Ramos (cell line): ENCODE results near the gene RALGAPA1.

Source experiments
- in situ Hi-C: fragments of 300-500 bp; cut with MboI; formaldehyde crosslinking; loops from one replicate; pipeline ENCODE4 v1.14.3; 2022; ENCODE audit warnings: low sequenced_read_pairs; ENCODE audit not compliant: unreplicated experiment

The RALGAPA1 gene

DNA sequence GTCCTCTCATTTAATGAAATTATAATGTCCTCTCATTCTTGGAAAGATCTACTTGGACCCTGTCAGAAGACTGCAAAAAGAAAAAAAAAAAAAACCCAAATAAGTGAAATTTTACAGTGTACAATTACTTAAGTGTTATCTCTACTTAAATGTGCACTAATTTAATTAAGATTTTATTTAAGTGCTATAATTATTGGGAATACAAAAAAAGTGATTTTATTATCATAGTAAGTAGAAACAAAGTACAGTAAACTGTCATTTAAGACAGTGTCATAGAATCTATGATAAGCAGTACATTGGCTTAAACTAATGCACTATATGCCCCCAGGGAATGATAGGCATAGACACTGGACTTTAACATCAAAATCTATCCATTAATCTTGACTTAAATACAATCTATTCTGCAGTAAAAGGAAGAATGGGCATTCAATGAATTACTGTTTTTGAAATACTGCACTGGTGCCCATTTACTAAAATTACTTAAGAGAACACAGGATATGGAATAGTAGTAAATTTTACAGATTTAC is 251.8 kb downstream of the RALGAPA1 start:
- in situ Hi-C loops = no loop called here

DNA sequence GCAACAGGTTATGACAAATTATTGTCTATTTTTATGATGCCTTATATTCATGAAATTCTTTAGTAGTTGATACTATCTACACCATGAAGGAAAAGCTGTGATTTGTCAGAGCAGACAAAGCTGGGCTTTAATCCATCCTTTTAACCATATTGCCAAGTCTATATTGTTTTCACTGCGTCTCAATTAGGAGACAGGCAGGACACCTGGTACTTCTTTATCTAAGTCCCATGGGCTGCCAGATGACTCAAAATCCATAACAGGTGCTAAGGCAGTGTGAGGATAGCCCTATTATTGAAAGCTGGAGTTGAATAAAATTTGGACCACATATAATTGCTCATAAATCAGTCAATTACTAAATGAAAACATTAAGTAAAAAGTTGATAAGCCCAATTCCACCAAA is 252.5 kb downstream of the RALGAPA1 start:
- in situ Hi-C loops = no loop called here

DNA sequence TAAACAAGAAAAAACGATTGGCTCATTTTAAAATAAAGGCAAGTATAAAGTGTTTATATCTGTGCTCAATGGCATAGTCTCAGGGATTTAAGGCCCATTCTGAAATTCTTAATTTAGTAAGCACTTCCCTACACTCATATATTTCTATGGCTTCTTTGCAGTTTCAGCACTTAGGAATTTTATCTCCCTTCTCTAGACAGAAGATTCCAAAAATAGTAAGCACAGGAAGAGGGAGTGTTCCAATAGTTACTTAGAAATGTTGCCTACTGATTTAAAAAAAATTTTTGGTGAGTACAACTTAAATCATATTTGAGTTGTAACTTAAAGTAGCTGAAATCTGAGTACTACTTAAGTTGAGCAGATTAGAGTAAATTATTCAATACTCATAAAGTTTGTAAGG is 255.3 kb downstream of the RALGAPA1 start:
- in situ Hi-C loops = no loop called here

DNA sequence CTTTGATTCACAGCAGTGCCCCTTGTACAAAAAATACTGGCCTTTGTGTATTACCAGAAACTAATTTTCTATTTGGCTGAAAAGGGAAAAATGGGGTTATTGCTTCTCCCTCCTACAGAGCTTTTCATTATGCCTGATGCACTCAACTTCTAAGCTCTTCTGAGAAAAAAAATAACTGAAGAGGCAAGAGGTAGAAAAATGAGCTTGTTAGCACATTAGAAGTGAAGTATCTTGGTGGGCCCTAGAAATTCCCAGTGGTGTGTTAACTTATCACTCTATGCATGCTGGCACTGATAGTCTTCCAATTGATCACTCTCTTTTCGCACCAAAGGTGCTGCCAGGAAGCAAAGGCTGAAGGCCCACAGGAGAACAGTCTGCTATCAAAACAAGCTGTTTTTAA is 258.0 kb downstream of the RALGAPA1 start:
- in situ Hi-C loops = no loop called here

DNA sequence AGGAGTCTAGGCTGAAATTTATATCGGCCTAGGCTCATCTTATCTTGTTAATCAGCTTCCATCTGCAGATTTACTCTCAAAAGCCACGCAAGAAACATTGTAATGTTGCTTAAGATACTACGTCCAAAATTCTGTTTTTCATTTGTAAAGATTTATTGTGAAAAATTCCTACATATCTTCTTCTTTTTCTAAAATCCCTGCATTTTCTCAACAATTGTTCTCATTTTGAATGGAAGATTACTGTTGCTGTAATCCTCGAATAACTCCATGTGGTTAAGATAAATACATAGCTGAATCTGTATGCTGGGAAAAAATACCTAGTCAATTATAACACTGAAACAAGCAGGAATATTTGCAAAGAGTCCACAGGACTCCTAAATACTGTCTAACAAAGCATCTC is 259.5 kb downstream of the RALGAPA1 start:
- in situ Hi-C loops = no loop called here

DNA sequence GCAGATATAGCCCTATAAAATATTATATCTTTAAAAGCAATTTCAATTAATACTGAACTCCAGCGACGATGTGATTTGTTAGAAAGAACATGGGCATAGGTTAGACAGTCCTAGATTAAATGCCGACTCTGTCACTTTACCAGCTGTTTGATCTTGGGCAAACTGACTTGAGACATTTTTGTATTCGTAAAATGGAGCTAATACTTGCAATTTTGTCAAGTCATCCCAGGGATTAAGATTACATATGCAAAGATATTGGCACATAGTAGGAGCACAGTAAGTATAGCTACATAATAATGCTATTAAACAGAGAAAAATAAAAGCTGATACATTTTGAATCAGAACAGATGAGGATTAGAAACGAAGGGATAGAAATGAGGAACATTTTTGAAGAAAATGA is 266.1 kb downstream of the RALGAPA1 start:
- in situ Hi-C loops = no loop called here

DNA sequence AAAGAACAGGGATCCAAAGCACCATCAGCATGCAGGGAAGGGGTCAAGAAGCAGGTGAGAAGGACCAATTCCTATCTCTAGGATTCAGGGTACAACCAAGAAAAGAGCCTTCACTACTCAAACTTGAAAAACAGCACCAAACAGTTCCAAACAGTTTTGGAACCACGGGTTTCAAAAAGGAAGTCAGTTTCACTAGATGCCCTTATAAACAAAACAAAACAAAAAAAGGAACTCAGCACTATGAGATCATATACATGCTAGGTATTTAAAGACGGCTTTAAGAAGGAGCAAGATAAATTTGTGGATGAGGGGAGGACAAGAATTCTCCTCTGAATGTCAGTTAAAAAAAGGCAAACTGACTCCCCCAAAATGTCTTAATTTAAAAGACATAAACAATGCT is 269.1 kb downstream of the RALGAPA1 start:
- in situ Hi-C loops = no loop called here

DNA sequence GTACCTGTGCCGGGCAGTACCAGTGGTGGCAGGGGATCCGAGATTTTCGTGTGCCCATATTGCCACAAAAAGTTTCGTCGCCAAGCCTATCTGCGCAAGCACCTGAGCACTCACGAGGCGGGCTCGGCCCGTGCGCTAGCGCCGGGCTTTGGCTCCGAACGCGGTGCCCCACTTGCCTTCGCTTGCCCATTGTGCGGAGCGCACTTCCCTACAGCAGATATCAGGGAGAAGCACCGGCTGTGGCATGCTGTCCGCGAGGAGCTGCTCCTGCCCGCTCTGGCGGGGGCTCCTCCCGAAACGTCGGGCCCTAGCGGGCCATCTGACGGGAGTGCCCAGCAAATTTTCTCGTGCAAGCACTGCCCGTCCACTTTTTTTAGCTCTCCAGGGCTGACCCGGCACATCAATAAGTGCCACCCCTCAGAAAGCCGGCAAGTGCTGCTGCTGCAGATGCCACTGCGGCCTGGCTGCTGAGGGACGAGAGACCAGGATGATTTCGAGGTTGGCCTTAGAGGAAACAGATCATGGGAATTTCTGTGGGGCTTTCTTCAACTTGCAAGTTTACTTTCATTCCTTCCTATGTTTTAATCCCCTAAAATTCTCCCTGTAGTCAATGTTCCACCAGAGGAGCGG is 273.5 kb downstream of the RALGAPA1 start:
- in situ Hi-C loops = no loop called here

DNA sequence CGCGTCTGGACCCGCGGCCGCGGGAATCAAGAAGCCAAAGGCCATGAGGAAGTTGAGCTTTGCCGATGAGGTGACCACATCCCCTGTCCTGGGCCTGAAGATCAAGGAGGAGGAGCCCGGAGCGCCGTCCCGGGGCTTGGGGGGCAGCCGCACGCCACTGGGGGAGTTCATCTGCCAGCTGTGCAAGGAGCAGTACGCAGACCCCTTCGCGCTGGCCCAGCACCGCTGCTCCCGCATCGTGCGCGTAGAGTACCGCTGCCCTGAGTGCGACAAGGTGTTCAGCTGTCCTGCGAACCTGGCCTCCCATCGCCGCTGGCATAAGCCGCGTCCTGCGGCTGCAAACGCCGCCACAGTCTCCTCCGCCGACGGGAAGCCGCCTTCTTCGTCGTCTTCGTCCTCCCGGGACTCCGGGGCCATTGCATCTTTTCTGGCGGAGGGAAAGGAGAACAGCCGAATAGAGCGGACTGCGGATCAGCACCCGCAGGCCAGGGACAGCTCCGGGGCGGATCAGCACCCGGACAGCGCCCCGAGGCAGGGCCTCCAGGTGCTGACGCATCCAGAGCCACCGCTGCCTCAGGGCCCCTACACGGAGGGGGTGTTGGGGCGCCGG is 274.1 kb downstream of the RALGAPA1 start:
- in situ Hi-C loops = no loop called here

DNA sequence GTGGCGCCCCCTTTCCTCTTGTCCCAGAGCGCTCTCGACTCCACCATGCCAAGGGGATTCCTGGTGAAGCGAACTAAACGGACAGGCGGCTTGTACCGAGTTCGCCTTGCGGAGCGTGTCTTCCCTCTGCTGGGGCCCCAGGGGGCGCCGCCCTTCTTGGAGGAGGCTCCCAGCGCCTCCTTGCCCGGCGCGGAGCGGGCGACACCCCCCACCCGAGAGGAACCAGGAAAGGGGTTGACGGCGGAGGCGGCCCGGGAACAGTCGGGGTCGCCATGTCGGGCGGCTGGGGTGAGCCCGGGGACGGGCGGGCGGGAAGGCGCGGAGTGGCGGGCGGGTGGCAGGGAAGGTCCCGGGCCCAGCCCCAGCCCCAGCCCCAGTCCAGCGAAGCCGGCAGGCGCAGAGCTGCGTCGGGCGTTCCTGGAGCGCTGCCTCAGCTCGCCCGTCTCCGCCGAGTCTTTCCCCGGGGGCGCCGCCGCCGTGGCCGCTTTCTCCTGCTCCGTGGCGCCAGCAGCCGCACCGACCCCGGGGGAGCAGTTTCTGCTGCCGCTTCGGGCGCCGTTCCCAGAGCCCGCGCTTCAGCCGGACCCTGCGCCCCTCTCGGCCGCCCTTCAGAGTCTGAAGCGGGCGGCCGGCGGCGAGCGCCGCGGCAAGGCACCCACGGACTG is 274.8 kb downstream of the RALGAPA1 start:
- in situ Hi-C loops = no loop called here

DNA sequence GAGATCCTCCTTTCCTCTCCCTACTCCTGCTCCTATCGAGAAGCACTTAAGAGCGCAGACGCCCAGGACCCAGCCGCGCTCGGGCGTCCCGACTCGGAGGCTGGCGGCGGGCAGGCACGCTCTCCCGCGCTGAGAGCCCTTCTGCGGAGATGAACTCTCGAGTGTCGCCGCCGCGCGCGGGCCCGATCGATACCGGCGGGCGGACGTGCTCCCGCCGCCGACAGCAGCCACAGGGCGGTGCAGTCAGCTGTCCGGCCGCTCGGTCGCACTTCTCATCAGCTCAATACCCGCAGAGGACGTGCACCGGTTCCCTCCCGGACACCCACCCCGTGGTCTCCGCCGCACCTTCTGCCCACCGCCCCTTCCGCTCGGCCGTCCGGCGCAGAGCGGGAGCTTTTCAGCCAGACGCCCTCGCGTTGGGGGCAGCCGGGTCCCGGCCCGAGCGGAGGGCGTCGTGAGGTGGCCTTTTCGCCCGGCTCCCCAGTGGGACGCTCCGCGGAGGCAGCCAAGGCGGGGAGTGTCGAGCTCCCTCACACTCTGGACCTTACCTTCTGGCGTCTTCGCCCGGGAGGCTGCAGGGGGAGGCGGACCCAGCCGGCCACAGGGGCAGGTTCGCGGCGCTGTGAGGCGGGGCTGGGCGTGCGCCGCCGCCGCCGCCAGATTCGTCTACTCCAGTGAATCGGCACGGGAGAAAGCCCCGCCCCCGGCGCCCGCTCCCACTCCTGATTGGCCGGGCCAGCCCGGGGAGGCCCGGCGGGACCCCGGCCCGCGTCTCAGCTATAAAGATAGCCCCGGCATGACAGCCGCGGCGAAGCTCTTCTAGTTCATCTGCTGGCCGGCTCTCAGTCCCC is 275.5 kb downstream of the RALGAPA1 start, which contains the start of gene INSM2:
INSM2 (plus strand) TSS at position 808 of the 851 bp plus-strand sequence. CDS start 89 bp downstream, outside the sequence.
- in situ Hi-C loops = no loop called here

DNA sequence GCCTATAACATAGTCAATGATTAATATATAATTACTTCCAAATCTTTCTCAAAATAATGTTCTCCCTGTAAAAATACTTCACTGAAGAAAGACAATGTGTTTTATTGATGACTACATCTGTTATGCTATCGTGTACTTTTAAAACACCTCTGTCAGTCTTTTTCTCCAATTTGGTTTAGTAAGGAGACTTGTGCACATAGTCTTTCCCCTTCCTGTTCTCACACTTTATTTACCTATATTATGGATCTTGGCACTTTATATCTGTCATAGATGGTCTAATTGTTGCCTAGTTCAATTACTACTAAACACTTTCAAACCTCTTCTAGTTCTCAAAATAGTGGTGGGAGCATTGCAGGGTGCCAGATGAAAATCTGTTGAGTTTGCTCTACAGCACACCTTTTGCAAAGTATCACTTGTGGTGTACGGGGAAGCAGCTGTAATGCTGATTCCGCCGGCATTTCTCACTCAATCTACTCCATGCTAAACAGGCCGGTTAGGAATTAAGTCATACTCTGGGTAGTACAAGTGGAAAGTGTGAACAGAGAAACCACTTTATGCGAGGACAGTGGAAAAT is 276.2 kb downstream of the RALGAPA1 start:
- in situ Hi-C loops = no loop called here

DNA sequence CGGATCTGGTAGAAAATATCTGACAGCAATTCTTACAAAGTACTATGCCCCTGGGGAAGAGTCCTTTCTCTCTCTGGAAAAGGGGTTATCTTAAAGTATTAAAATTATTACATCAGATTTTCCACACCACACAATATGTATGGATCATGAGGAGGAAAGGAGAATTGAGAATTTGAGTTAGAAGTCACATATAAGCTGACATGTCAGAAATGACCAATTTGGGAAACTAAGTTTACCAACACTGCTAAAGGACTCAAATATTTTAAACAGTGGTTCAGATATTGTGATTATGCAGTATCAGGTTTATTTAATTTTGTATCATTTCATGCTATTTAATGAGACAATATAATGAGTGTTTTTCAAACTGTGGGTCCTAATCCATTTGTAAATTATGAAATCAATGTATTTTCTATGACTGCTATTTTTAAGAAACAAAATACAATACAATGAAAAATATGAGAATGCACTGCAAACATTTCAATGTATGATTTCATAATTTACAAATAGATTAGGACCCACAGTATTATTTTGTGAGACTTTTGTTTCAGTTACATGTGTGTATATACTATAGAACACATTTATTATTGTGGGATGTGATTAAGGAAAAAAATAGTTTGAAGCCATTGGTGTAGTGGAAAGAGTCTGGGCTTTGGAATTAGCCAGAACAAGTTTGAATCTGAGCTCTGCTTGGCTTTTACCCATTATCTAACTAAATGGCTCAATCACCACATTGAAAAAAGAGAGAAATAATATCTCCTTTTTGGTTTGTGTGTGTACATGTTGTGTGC is 276.9 kb downstream of the RALGAPA1 start:
- in situ Hi-C loops = no loop called here

DNA sequence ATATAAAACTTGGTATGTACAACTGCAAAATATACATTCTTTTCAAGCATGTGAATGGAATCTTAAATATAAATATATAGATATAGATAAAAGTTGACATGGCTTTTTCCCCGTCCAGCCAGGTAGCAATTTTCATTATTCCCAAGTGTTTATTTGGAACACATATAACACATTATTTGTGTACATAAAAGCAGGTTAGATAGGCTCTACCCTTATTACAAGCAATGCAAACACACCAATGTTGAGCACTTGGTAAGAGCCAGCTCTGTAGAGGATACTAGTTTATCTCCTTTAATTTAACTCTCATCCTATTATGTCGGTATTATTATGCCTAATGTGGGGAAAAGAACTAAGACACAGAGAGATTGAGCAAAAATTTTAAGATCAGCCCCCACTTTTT is 282.1 kb downstream of the RALGAPA1 start:
- in situ Hi-C loops = no loop called here

DNA sequence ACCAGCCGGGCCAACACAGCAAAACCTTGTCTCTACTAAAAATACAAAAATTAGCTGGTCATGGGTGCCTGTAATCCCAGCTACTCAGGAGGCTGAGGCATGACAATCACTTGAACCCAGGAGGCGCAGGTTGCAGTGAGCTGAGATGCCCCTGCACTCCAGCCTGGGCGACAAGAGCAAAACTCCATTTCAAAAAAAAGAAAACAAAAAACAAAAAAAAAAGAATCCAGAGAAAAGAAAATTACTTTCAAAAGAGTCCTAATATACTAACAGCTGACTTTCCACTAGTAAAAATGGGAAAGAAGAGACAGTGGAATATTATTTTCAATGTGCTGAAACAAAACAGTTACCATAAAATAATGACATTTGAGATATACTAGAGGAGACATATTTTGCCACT is 283.4 kb downstream of the RALGAPA1 start:
- in situ Hi-C loops = no loop called here

DNA sequence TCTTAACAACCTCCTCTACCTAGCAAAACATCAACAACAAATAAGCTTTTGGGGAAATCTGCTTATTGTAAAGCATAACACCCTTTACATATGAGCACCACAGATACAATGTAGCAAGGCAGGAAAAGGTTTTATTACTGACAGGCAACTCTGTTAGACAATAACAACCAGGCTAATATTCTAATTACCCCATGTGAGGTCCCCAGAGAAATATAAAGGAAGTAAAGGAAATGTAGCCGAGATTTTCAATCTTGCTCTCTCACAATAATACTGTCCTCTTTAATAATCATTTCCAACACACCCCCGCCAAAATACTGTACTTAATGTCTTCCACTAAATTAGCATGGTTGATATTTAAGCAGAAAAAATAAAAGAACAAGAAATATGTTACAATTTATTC is 289.1 kb downstream of the RALGAPA1 start:
- in situ Hi-C loops = no loop called here

DNA sequence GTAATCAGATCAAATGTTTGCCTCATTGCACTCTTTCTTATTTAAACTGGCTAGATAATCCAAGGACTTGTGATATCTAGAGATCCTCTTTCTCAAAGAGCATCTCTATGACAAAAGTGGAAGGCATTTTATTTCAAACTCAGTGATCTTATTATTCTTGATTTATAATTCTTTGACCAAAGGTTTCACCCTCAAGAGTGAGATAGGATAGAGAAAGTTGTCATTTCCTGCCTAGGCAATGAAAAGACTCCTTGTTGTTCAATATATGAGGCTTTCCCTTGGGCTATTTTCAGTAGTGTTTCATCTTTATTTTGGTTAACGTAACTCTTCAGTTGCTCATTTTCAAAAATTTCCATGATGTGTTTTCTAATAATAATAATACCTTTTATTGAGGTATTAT is 293.2 kb downstream of the RALGAPA1 start:
- in situ Hi-C loops = no loop called here

DNA sequence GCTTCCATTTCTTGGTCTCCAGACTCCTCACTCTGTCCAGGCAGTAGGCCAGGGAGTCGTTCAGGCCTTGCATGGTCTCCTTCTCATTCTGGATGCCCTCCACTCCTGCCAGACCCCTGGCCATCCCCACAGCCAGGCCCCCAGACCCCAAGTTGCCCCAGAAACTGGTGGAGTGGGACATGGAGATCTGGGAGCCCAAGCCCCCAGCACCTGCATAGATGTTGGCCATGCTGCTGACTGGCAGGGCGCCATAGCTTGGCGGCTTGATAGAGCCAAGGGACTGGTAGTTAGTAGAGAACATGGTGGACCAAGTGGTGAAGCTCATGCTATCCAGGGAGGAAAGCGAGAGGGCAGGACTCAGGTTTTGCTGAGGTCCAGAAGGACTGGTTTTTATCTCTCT is 296.3 kb downstream of the RALGAPA1 start:
- in situ Hi-C loops = no loop called here

DNA sequence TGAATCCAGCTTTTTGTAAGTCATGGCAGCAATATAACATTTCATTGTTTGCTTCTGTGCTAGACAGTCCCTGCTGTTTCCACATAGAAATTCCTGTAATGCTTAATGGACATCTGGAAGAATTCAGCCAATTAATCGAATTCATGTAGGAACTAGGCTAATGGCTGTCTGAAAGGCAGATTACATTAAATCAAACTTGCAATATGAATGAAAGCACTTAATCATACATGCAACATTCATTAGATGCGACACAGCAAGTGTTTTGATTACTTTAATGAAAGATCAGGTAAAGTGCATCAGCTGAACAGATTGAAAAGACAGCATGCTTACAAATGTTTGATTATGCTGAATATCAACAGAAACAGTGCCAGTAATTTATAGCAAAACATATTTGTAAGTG is 299.2 kb downstream of the RALGAPA1 start:
- in situ Hi-C loops = no loop called here

DNA sequence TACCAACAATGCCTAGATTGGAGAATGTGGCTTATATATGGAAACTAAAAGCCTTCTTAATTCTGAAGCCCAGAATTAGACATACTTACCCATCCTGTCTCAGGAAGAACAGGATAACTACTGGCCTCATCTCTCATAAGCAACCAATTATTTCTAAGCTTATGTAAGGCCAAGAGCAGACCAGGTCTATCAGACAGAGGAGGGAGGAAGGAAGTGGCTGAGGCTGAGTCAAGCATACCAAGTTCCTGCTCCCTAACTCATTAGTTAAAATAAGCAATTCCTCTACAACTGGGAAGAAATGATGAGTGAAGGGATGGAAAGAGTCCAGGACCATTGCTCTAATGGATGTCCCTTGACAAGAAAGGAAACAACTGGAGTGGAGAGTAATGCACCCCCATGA is 302.2 kb downstream of the RALGAPA1 start:
- in situ Hi-C loops = no loop called here
